Testis (tissue), 2 donors: ENCODE data around the gene CRADD.

Experiments used
- CTCF ChIP-seq, 3 experiments: fragments of 450-650 bp in 2 of 3; fragments of 200-600 bp in 1 of 3; sonication (generic) in 1 of 3; IDR thresholded peaks; one replicate each; pipeline ENCODE4 v1.5.1; 2016 to 2019; ENCODE audit warnings: antibody characterized with exemption in 3 of 3, mild to moderate bottlenecking in 2 of 3, moderate library complexity in 1 of 3
- POLR2A ChIP-seq: fragments of 450-650 bp; IDR thresholded peaks from one replicate; pipeline ENCODE4 v1.6.1; 2017; ENCODE audit warnings: antibody characterized with exemption, mild to moderate bottlenecking, moderate library complexity

GRCh38 chr12:93912086-93912733 is 235.0 kb downstream of the CRADD start:
- TF ChIP-seq POLR2A = no peak
- TF ChIP-seq CTCF (IDR thresholded peaks at IDR 0.05) = no peak
